GM20000 (cell line): Measurements from ENCODE around the gene CD48.

Source experiments
- DNase-seq: peaks from one replicate; pipeline ENCODE4 v3.0.0; 2012; ENCODE audit warnings: low spot score
- TF ChIP-seq, protein P1 (sequence below): IDR thresholded peaks from 2 replicates; pipeline ENCODE4 v1.5.1; 2012; ENCODE audit warnings: mild to moderate bottlenecking, control low read depth; ENCODE audit errors: extremely low read depth, missing control alignments

Gene CD48

DNA sequence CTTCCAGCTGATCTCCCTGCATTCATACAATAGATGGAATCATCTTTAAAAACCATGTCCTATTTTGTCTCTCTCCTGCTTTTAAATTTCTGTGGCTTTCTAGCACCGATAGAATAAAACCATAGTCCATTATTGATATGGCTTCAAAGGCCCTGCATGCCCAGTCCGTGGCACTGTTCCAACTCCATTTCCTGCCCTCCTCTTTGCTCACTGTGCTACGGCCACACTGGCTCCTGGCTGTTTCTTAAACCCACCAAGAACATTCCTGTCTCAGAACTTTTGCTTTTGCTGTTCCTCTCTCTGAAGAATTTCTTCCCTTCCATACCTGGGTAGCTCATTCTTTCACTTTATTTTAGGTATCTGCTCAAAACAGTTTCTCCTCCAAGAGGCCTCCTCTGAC is 72.0 kb downstream of the CD48 start:
- no peak for DNase-seq
- TF ChIP-seq, protein P1, sequence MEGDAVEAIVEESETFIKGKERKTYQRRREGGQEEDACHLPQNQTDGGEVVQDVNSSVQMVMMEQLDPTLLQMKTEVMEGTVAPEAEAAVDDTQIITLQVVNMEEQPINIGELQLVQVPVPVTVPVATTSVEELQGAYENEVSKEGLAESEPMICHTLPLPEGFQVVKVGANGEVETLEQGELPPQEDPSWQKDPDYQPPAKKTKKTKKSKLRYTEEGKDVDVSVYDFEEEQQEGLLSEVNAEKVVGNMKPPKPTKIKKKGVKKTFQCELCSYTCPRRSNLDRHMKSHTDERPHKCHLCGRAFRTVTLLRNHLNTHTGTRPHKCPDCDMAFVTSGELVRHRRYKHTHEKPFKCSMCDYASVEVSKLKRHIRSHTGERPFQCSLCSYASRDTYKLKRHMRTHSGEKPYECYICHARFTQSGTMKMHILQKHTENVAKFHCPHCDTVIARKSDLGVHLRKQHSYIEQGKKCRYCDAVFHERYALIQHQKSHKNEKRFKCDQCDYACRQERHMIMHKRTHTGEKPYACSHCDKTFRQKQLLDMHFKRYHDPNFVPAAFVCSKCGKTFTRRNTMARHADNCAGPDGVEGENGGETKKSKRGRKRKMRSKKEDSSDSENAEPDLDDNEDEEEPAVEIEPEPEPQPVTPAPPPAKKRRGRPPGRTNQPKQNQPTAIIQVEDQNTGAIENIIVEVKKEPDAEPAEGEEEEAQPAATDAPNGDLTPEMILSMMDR = no peak

DNA sequence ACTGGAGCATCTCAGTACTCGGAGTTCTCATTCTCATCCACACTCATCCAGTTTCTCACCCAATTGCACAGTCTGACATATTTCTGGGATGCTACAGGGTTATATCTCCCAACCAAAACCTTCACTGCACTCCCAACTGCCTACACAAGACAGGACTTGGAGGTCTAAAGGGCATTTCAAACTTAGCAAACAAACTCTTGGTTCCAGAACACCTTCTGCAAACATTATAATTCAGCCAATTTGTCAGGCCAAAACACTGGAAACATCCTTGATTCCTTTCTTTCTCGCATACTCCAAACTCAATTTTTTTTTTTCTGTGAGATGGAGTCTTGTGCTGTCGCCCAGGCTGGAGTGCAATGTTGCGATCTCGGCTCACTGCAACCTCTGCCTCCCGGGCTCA is 72.7 kb downstream of the CD48 start:
- TF ChIP-seq, protein P1 = no peak
- DNase-seq = no peak

DNA sequence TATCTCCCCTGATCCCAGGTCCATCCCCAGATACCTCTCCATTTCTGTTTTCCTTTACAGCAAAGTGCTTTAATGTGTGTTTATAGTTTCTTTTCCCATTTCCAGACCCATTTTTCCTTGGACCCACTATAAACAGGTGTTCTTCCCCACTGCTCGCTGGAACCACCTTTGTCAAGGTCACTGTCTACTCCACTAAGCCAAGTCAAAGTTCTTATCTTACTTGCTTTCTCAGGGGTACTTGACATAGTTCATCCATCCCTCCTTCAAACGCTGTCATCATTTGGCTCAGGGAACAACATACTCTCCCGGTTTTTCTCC is 73.1 kb downstream of the CD48 start:
- TF ChIP-seq, protein P1 = no peak
- DNase-seq = no peak

DNA sequence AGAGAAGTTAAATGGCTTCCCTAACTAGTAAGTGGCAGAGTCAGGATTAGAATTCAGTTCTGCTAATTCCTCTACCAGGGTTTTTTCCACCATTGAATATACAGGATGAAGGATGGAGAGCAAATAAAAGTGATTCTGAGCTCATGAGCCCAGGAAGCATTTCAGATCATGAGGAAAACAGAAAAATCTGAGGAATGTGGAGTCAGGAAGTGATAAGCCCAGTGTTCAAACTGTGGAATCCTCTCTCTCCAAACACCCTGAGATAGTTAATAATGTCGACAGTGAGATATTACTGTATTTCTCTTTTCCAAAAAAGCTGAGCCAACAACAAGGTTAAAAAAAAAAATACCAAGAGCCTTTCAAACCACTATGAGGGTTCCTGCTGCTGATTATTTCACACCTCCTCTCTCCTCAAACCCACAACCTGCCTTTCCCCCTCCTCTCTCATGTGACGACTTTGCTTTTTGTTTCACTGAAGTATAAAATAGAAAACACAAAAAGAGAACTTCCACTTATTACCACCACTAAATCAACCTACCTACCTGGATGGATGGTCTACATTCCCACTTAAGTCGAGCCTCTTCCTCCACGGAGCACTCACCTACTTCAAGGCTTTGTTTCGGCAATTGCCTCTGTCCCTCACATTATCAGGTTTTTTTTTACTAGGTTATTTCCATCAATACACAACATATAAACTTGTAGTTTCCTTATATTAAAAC is 73.6 kb downstream of the CD48 start:
- DNase-seq = peak; percentile 49

GRCh38 chr1:160637065-160637464 is 74.6 kb downstream of the CD48 start:
- no peak for DNase-seq
- TF ChIP-seq, protein P1 = no peak

More for the DNA sequence above, 73.6 kb downstream of the CD48 start:
- TF ChIP-seq, protein P1 = no peak

DNA sequence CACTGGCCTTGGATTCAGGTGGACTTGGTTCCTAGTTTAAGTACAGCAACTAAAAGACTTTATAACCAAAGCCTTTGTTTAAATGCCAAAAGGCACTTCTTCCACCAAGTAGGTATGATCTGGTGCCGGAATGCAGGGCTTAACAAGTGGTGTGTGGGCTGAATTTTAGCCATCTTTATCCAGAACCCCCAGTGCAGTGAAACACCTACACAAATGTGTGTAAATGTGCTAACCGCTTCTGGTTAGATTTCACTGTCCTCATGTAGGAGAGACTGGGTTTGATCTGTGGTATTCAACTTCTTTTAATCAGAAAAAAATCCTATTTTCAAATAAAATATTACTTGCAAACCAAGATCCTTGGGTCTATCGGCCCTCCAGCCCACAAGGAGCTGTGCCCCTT is 75.1 kb downstream of the CD48 start:
- no peak for DNase-seq
- TF ChIP-seq, protein P1 = no peak

DNA sequence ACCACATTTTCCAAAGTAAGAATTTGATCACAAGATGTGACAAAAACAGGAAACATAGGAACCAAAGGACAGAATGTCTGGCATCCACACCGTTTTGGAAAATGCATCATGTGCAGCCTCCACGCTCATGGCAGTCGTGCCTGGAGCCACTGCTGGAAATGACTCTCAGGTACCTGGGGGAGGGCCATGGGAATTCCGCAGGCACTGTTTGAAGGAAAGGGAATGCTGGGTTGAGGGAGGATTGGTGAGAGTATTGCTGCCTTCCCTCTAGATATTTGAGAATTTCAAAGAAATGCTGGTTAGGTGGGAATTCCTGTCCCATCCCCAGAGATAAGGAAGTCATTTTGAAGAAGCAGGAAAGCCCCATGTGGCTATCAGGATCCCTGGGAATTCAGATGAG is 75.5 kb downstream of the CD48 start:
- TF ChIP-seq, protein P1 = no peak
- no peak for DNase-seq
